Activated CD4-positive, alpha-beta T cell treated with anti-CD3 and anti-CD28 coated beads, Interleukin-2, amount 50 U/mL, for 4 hours (primary cell): ENCODE data around the gene SNX3.

ENCODE experiments used
- DNase-seq, 2 experiments: peaks; one replicate each; pipeline ENCODE4 v3.0.0-alpha.2; 2020

The SNX3 gene

GRCh38 chr6:108169464-108170331 lies 91.1 kb downstream of the SNX3 start:
- no peak for DNase-seq

GRCh38 chr6:108168501-108169463 lies 92.1 kb downstream of the SNX3 start:
- DNase-seq, result no peak

- DNase-seq, result no peak
Measured at GRCh38 chr6:108168090-108168463, 92.8 kb downstream of the SNX3 start.

GRCh38 chr6:108167449-108168089 lies 93.3 kb downstream of the SNX3 start:
- DNase-seq, result no peak

GRCh38 chr6:108166664-108167448 lies 94.0 kb downstream of the SNX3 start:
- no peak for DNase-seq

GRCh38 chr6:108165714-108166663 lies 94.9 kb downstream of the SNX3 start, which contains the start of gene NR2E1:
TSS of gene NR2E1 (plus strand) at chr6:108166022. CDS start at chr6:108166766, 744 bp downstream.
- no peak for DNase-seq

- DNase-seq, result no peak
Measured at GRCh38 chr6:108164815-108165706, 95.8 kb downstream of the SNX3 start.

- DNase-seq, result no peak
Measured at GRCh38 chr6:108164543-108164814, 96.4 kb downstream of the SNX3 start.

- no peak for DNase-seq
Measured at GRCh38 chr6:108163644-108164542, 96.9 kb downstream of the SNX3 start.

- no peak for DNase-seq
Measured at GRCh38 chr6:108163267-108163643, 97.6 kb downstream of the SNX3 start.

GRCh38 chr6:108161724-108162282 lies 99.0 kb downstream of the SNX3 start:
- no peak for DNase-seq
